T-helper 2 cell treated with Interferon-gamma antibody and Interleukin-4, amounts not matched to agents 5 μg/mL and 100 μg/mL, for 36 hours (primary cell): Measurements from ENCODE around the gene ACBD3.

Source experiments
- DNase-seq: peaks from one replicate; pipeline ENCODE4 v3.0.0; 2021; ENCODE audit warnings: low spot score
- H3K27ac Mint-ChIP-seq: one replicate; pipeline ENCODE4 v1.8.0; 2021; ENCODE audit warnings: mild to moderate bottlenecking, mixed read lengths
- H3K27me3 Mint-ChIP-seq: one replicate; pipeline ENCODE4 v1.8.0; 2021; ENCODE audit warnings: low read depth, mixed read lengths
- H3K36me3 Mint-ChIP-seq: one replicate; pipeline ENCODE4 v1.8.0; 2021; ENCODE audit warnings: low read depth, mixed read lengths
- H3K4me1 Mint-ChIP-seq: one replicate; pipeline ENCODE4 v1.8.0; 2021; ENCODE audit warnings: low read depth, mixed read lengths
- H3K4me3 Mint-ChIP-seq: one replicate; pipeline ENCODE4 v1.8.0; 2022; ENCODE audit warnings: mild to moderate bottlenecking, moderate library complexity, mixed read lengths
- H3K9me3 Mint-ChIP-seq: one replicate; pipeline ENCODE4 v1.8.0; 2021; ENCODE audit warnings: mixed read lengths

Gene ACBD3

DNA sequence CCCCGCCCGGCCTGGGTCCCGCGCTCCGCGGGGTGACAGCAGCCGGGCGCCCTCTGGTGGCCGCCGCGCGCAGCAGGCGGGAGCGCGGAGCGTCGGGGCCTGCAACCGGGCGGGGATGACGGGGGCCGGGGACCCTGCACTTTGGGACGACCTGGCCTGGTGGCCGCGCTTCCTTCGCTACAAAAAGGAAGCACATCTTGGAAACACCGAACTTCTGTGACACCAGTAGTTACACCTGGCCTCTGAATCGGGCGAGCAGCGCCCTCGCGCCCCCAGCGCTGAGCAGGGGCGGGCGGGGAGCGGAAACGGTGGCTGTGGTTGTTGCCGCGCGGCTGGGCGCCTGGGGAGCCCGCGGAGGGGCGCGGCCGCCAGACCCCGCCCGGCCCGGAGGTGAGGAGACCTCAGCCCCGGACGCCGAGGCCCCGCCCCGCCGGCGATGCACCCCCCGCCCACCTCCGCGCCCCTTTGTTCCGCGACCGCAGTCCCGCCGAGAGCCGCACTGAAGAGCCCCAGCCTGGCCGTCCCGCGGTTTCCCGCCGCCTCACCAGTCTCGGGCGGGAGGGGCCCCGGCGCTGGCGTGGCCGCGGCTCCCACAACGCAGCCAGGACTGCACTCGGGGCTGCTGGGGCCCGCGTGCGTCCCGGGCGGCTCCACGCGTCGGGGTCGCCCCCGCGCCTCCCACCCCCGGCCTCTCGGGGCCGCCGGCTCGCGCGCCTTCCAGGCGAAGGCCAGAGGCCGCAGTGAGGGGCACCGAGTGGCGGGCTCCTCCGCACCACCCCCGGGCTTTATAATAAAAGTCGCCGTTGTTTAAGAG lies 64.7 kb downstream of the ACBD3 start:
- DNase-seq, result peak; percentile 77
- Mint-ChIP-seq H3K4me3 (peak overlapping the region; percentile 61), H3K4me1 (peaks cover 32% of the 10 kb centered on the region), H3K27me3 (peaks cover 2% of the 10 kb centered on the region), H3K36me3 (no peaks in the 10 kb centered on the region), H3K27ac (peak overlapping the region; percentile 70), H3K9me3 (no peaks in the 10 kb centered on the region)

DNA sequence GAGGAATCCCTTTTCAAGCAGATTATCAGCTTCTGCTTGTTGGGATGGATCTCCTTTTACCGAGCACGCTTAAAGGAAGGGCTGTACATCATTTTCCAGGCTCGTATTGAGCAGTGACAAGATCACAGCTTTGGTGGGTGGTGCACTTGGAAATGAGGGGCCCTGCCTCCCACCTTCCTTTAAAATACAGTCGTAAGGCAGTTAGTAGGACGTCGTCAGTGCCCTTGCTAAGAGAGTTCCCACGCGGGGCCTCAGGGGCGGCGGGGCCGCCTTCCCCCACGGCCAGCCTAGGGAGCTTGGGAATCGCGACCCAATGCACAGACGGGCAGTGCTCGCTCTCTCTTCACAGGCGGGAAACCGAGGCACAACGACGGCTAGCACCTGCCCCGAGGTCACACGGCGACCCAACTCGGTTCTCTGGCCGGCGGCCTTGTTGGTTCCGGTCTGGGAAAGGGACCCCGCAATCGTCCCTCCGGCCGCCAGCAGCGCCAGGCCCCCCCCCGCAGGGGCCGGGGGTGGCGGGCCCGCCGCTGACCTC lies 65.4 kb downstream of the ACBD3 start:
- Mint-ChIP-seq H3K27ac (peak overlapping the region; percentile 86), H3K4me3 (peak overlapping the region; percentile 85), H3K4me1 (peaks cover 30% of the 10 kb centered on the region), H3K27me3 (peaks cover 2% of the 10 kb centered on the region), H3K36me3 (no peaks in the 10 kb centered on the region), H3K9me3 (no peaks in the 10 kb centered on the region)
- no peak for DNase-seq

DNA sequence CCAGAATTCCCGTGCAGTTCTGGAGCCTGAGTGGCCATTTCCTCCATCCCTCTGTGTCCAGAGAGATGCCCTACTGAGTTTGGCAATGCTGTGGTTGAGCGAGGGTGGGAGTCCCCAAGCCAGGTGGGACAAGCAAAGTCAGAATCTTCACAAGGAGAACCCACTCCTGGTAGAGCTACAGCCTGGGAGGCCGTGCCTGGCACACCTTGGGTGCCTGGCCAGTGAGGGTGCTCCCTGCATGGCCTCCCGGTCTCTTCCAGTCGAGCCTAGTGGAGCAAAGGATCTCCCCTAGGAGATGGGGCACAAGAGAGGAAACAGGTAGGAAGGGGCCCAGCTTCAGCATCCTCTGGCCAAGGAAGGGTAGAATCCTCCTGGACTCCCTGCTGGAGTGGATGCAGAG lies 66.1 kb downstream of the ACBD3 start:
- H3K4me1 Mint-ChIP-seq, result peaks cover 28% of the 10 kb centered on the region
- H3K27me3 Mint-ChIP-seq, result peaks cover 2% of the 10 kb centered on the region
- no peaks in the 10 kb centered on the region for H3K36me3 Mint-ChIP-seq
- DNase-seq, result no peak
- peak overlapping the region; percentile 85 for H3K4me3 Mint-ChIP-seq
- no peaks in the 10 kb centered on the region for H3K9me3 Mint-ChIP-seq
- H3K27ac Mint-ChIP-seq, result peak overlapping the region; percentile 49

DNA sequence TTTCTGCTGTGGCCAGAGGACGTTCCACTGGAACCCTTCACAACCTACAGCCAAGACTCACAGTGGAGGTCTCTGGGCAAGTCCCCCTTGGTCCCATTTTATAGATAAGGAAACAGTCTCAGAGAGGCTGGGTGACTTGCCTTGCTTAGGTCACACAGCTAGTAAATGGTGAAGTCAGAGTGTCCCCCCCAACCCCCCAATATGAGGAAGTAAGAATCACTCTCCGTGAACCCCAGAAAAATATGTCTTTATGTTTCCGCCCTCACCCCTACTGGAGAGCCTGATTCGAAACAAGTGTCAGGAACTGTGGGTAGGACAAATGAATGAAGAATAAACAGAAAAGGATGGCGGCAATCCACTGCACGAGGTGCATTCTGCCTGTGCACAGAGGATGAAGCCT lies 67.4 kb downstream of the ACBD3 start:
- Mint-ChIP-seq H3K4me3 (no peak overlapping the region), H3K27me3 (peaks cover 2% of the 10 kb centered on the region), H3K9me3 (no peaks in the 10 kb centered on the region), H3K4me1 (peaks cover 18% of the 10 kb centered on the region), H3K36me3 (no peaks in the 10 kb centered on the region), H3K27ac (no peak overlapping the region)
- no peak for DNase-seq

DNA sequence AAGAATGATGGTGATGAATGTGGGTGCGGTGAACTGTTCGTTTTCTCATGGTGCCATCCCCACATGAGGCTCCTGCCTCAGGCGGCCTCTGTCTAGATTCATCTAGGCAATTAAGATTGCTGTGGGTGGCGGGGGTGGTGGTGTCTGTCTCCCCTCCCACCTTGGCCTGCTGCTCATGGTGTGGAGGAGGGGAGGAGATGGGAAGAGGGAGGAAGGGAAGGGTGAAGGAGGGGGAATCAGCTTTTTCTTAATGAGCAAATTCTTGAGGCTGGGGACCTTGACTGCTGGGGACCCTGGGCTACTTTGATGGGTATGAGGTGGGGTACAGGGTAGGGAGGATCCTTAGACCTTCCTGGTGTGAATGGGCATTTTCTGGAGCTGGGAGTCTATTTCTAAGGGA lies 68.2 kb downstream of the ACBD3 start:
- H3K27me3 Mint-ChIP-seq, result peaks cover 2% of the 10 kb centered on the region
- H3K36me3 Mint-ChIP-seq, result no peaks in the 10 kb centered on the region
- peaks cover 12% of the 10 kb centered on the region for H3K4me1 Mint-ChIP-seq
- H3K4me3 Mint-ChIP-seq, result no peak overlapping the region
- DNase-seq, result no peak
- no peak overlapping the region for H3K27ac Mint-ChIP-seq
- no peaks in the 10 kb centered on the region for H3K9me3 Mint-ChIP-seq

DNA sequence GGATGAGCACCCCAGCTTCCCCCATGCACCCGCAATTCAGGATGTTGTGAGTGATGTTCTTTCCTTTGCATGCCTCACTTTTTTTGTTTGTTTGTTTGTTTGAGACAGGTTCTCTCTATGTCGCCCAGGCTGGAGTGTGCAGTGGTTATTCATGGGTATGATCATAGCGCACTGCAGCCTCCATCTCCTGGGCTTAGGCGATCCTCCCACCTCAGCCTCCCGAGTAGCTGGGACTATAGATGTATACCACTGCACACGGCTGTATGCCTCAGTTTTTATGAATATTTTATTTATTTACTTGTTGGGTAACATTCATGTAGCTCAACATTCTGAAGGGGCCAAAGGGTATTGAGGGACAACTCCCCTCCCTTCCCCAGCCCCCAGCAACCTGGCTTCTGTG lies 69.2 kb downstream of the ACBD3 start:
- no peak overlapping the region for H3K27ac Mint-ChIP-seq
- H3K27me3 Mint-ChIP-seq, result no peaks in the 10 kb centered on the region
- no peak for DNase-seq
- H3K4me3 Mint-ChIP-seq, result no peak overlapping the region
- H3K9me3 Mint-ChIP-seq, result no peaks in the 10 kb centered on the region
- no peaks in the 10 kb centered on the region for H3K36me3 Mint-ChIP-seq
- peaks cover 7% of the 10 kb centered on the region for H3K4me1 Mint-ChIP-seq

DNA sequence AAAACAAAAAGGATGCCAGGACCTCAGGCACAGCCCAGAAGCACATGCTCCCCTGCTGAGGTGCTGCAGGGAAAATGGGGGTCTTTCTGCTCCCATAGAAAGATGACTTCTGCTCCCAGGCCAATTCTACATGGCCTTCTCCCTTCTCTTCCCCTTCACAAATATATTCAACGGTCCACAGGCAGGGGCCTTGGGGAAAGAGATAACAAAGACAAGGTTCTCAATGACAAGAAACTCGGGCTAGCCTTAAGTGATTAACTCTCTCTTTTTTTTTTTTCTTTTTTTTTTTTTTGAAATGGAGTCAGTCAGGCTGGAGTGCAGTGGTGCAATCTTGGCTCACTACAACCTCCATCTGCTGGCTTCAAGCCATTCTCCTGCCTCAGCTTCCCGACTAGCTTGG lies 69.9 kb downstream of the ACBD3 start:
- DNase-seq, result no peak
- Mint-ChIP-seq H3K27me3 (no peaks in the 10 kb centered on the region), H3K4me3 (no peak overlapping the region), H3K4me1 (peaks cover 8% of the 10 kb centered on the region), H3K36me3 (no peaks in the 10 kb centered on the region), H3K9me3 (no peaks in the 10 kb centered on the region), H3K27ac (no peak overlapping the region)

DNA sequence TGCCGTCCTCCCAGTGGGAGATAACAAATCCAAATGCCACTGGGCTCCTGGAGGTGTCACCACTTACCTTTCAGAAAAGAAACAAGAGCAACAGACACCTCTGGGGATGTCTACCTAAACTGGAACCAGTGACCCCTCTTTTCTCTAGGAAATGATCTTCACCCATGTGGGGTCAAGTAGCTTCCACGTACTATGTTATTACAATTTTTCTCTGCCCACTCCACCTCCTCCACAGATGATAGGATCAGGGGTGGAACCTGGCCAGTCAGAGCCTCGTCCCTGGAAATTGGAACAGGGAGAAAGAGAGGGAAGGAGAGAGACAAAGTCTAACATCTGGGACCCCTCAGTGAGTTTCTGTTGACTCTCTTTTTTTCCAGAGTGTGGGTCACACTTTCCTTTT lies 73.9 kb downstream of the ACBD3 start:
- H3K27me3 Mint-ChIP-seq, result no peaks in the 10 kb centered on the region
- H3K27ac Mint-ChIP-seq, result peak overlapping the region; percentile 32
- peak overlapping the region; percentile 30 for H3K4me3 Mint-ChIP-seq
- H3K36me3 Mint-ChIP-seq, result no peaks in the 10 kb centered on the region
- H3K9me3 Mint-ChIP-seq, result no peaks in the 10 kb centered on the region
- DNase-seq, result no peak
- peaks cover 17% of the 10 kb centered on the region for H3K4me1 Mint-ChIP-seq

DNA sequence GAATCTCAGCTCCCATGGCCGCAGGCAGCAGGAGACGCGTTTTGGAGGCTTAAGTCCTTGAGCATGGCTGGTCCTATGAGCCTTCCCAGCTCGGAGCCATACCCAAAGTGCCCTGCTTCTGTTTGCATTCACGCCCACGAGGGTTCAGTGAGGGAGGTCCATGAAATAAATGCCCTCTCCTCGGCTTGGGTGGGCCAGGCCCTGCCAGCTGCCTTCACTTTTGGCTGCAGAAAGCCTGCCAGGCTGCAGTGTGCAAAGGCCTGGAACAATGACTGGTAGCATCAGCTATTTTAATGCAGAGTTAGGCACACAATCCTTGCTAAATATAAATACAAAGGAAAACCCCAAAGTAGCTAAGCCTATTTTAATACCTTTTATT lies 74.7 kb downstream of the ACBD3 start:
- H3K4me3 Mint-ChIP-seq, result no peak overlapping the region
- H3K36me3 Mint-ChIP-seq, result no peaks in the 10 kb centered on the region
- H3K4me1 Mint-ChIP-seq, result peaks cover 17% of the 10 kb centered on the region
- no peaks in the 10 kb centered on the region for H3K9me3 Mint-ChIP-seq
- H3K27ac Mint-ChIP-seq, result no peak overlapping the region
- DNase-seq, result no peak
- H3K27me3 Mint-ChIP-seq, result no peaks in the 10 kb centered on the region

DNA sequence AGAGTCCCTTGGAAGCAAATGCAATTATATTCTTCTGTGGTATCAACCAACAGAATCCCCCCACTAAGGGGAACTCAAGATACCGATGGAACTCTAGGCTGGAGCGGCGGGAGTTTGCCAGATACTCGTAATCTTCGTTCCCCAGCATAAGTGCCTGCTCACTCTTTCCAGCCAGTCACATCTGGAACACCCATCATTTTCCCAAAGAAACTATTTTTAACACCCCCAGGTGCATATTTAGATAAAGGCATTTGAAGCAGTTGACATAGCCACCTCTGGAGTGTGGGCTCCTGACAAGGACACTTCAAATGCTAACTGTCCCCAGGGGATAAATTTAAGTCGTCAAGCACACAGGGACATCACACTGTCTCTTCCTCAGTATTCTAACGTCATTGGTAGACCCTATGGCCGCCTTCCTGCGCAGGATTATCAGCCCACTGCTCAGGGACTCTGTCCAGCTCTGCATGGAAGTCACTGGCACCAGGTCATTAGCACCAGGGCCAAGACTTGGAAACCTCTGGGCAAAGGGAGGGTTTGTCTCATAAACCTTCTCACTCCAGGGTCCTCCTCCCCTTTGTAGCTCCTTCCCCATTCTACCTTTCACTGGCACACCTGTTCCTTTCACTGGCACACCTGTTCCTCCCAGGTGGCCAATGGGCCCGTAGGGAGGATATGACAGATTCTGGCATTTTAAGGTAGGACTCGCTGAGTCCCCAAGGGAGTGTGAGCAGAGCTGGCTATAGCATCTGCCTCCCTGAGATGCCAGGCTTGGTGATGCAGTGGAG lies 75.3 kb downstream of the ACBD3 start:
- Mint-ChIP-seq H3K9me3 (no peaks in the 10 kb centered on the region), H3K4me3 (peak overlapping the region; percentile 71), H3K36me3 (no peaks in the 10 kb centered on the region), H3K27me3 (no peaks in the 10 kb centered on the region), H3K4me1 (peaks cover 17% of the 10 kb centered on the region), H3K27ac (peak overlapping the region; percentile 59)
- no peak for DNase-seq

DNA sequence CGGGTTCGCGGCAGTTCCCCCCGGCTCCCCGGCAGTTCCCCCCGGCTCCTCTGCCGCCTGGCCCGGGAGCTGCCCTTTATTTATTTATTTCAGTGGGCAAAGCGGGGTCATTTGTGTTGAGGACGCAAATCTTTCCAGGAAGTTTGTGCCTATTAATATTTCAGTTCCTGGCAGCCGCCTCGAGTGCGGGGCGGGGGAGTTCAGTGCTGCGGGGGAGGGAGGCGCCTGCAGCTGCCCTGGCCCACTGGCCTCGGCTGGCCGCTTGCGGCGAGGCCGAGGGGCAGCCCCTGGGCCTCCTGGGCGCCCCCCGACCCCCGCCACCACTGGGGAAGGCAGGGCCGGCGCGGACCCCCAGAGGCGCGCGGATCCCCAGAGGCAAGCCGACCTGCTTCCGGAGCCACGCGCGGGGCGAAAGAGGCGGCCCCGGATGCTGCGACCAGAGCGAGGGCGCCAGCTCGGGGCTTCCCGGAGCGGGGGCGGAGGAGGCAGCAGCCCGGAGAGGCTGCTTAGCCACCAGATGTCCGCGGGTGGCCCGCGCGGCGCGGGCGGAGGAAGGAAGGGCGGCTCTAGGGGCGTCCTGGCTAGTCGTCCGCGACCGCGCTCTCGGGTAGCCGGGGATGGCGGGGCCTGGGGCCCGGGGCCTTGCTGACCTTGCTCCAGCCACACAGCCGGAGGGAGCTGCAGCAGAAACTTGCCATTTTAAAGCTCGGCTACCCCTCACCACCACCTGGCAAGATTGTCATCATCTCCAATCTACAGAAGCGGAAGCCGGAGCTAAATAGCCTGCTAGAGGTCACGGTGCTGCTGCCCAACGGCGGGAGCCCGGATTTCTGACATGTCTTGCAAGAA lies 76.1 kb downstream of the ACBD3 start:
- H3K27me3 Mint-ChIP-seq, result no peaks in the 10 kb centered on the region
- peaks cover 17% of the 10 kb centered on the region for H3K4me1 Mint-ChIP-seq
- H3K27ac Mint-ChIP-seq, result peak overlapping the region; percentile 52
- DNase-seq, result peak; percentile 84
- H3K4me3 Mint-ChIP-seq, result peak overlapping the region; percentile 71
- no peaks in the 10 kb centered on the region for H3K36me3 Mint-ChIP-seq
- no peaks in the 10 kb centered on the region for H3K9me3 Mint-ChIP-seq

DNA sequence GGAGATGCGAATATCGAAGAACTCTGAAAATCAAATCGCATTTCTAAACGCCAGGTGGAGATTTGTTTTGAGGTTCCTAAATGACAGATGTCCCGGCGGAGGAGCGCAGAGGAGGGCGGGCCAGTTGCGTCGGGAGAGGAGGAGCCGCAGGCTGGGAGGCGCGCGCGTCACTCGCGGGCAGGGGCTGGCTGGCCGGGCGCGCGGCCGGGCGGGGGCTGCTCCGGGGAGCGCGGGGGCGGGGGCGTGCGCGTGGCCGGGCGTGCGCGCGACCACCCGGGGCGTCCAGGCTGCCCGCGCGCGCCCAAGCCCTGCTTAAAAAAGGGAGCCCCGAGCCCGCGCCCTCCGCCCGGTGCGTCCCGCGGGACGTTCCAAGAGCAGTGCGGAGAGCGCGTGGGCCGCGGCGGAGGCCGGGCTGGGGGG lies 76.7 kb downstream of the ACBD3 start:
- no peaks in the 10 kb centered on the region for H3K9me3 Mint-ChIP-seq
- H3K4me3 Mint-ChIP-seq, result peak overlapping the region; percentile 92
- peak; percentile 85 for DNase-seq
- H3K36me3 Mint-ChIP-seq, result no peaks in the 10 kb centered on the region
- H3K27ac Mint-ChIP-seq, result peak overlapping the region; percentile 93
- no peaks in the 10 kb centered on the region for H3K27me3 Mint-ChIP-seq
- peaks cover 17% of the 10 kb centered on the region for H3K4me1 Mint-ChIP-seq

DNA sequence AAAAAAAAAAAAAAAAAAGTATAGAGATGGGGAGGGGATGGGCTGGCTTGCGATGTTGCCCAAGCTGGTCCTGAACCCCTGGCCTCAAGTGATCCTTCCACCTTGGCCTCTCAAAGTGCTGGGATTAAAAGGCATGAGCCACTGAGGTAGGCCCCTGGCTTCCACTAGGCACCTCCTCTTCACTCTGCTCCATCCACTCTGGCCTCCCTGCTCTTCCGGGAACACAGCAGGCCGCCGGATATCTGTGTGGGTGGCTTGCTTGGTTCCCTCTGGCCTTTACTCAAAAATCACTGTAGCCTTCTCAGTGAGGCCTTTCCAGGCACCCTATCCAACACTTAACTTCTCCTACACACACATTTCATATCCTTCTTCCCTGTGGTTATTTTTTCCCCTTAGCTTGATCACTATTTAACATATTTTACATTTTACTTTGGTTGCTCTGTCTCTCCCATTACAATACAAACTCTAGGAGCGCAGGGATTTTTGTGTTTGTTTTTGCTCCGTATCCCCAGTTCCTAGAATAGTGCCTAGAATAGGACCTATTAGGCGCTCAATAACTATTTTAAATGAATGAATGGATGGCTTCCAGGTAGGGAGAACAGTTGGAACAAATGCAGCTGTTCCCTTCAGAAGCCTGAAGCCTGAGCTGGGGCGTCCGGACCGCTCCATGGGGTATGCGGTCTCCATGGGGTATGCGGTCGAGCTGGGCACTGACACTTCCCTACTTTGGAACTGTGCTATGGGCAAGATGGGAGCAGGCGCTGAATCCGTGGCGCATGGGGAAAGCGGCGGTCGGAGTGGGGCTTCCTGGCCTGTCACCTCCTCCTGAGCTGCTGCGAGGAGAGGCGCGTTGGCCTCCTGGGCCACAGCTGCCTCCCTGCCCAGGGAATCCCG lies 77.4 kb downstream of the ACBD3 start:
- no peak for DNase-seq
- H3K4me1 Mint-ChIP-seq, result peaks cover 17% of the 10 kb centered on the region
- H3K4me3 Mint-ChIP-seq, result peak overlapping the region; percentile 92
- no peaks in the 10 kb centered on the region for H3K27me3 Mint-ChIP-seq
- H3K9me3 Mint-ChIP-seq, result no peaks in the 10 kb centered on the region
- peak overlapping the region; percentile 93 for H3K27ac Mint-ChIP-seq
- no peaks in the 10 kb centered on the region for H3K36me3 Mint-ChIP-seq
